ENCODE data around the gene PEX12.
"Not testable (repeated sequence)": the region's sequence is repeated elsewhere in the genome, so short reads cannot be mapped to it uniquely, and the experiment has no call there.

DNA sequence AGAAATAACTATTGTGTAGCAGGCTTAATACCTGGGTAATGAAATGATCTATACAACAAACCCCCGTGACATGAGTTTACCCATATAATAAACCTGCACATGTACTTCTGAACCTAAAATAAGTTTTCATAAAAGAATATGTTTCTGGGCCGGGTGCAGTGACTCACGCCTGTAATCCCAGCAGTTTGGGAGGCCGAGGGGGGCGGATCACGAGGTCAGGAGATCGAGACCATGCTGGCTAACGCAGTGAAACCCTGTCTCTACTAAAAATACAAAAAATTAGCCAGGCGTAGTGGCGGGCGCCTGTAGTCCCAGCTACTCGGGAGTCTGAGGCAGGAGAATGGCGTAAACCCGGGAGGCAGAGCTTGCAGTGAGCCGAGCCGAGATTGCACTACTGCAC is 15.2 kb downstream of the PEX12 start:
- TF ChIP-seq ZNF138 (tag by site-specific recombination; IDR thresholded peaks at IDR 0.05; ENCODE audit: borderline replicate concordance); ZNF175 (tag by site-specific recombination; IDR thresholded peaks at IDR 0.05); ZBTB8A (tag by site-specific recombination; IDR thresholded peaks at IDR 0.05); ZNF660 (tag by site-specific recombination; IDR thresholded peaks at IDR 0.05); ZNF624 (tag by site-specific recombination; IDR thresholded peaks at IDR 0.05); ZNF23 (tag by site-specific recombination; IDR thresholded peaks at IDR 0.05; ENCODE audit: borderline replicate concordance): not testable (repeated sequence)
- TF ChIP-seq, protein P1, sequence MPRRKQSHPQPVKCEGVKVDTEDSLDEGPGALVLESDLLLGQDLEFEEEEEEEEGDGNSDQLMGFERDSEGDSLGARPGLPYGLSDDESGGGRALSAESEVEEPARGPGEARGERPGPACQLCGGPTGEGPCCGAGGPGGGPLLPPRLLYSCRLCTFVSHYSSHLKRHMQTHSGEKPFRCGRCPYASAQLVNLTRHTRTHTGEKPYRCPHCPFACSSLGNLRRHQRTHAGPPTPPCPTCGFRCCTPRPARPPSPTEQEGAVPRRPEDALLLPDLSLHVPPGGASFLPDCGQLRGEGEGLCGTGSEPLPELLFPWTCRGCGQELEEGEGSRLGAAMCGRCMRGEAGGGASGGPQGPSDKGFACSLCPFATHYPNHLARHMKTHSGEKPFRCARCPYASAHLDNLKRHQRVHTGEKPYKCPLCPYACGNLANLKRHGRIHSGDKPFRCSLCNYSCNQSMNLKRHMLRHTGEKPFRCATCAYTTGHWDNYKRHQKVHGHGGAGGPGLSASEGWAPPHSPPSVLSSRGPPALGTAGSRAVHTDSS (tag by site-specific recombination; IDR thresholded peaks at IDR 0.05): not testable (repeated sequence)
- TF ChIP-seq, protein P2, sequence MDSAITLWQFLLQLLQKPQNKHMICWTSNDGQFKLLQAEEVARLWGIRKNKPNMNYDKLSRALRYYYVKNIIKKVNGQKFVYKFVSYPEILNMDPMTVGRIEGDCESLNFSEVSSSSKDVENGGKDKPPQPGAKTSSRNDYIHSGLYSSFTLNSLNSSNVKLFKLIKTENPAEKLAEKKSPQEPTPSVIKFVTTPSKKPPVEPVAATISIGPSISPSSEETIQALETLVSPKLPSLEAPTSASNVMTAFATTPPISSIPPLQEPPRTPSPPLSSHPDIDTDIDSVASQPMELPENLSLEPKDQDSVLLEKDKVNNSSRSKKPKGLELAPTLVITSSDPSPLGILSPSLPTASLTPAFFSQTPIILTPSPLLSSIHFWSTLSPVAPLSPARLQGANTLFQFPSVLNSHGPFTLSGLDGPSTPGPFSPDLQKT (IDR thresholded peaks at IDR 0.05; ENCODE audit: borderline replicate concordance, low read depth, low read length): not testable (repeated sequence)
- TF ChIP-seq, protein P3, sequence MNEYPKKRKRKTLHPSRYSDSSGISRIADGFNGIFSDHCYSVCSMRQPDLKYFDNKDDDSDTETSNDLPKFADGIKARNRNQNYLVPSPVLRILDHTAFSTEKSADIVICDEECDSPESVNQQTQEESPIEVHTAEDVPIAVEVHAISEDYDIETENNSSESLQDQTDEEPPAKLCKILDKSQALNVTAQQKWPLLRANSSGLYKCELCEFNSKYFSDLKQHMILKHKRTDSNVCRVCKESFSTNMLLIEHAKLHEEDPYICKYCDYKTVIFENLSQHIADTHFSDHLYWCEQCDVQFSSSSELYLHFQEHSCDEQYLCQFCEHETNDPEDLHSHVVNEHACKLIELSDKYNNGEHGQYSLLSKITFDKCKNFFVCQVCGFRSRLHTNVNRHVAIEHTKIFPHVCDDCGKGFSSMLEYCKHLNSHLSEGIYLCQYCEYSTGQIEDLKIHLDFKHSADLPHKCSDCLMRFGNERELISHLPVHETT (tag by site-specific recombination; IDR thresholded peaks at IDR 0.05): not testable (repeated sequence)
- TF ChIP-seq, protein P4, sequence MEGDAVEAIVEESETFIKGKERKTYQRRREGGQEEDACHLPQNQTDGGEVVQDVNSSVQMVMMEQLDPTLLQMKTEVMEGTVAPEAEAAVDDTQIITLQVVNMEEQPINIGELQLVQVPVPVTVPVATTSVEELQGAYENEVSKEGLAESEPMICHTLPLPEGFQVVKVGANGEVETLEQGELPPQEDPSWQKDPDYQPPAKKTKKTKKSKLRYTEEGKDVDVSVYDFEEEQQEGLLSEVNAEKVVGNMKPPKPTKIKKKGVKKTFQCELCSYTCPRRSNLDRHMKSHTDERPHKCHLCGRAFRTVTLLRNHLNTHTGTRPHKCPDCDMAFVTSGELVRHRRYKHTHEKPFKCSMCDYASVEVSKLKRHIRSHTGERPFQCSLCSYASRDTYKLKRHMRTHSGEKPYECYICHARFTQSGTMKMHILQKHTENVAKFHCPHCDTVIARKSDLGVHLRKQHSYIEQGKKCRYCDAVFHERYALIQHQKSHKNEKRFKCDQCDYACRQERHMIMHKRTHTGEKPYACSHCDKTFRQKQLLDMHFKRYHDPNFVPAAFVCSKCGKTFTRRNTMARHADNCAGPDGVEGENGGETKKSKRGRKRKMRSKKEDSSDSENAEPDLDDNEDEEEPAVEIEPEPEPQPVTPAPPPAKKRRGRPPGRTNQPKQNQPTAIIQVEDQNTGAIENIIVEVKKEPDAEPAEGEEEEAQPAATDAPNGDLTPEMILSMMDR (tag by site-specific recombination; IDR thresholded peaks at IDR 0.05): not testable (repeated sequence)
- TF ChIP-seq, protein P5, sequence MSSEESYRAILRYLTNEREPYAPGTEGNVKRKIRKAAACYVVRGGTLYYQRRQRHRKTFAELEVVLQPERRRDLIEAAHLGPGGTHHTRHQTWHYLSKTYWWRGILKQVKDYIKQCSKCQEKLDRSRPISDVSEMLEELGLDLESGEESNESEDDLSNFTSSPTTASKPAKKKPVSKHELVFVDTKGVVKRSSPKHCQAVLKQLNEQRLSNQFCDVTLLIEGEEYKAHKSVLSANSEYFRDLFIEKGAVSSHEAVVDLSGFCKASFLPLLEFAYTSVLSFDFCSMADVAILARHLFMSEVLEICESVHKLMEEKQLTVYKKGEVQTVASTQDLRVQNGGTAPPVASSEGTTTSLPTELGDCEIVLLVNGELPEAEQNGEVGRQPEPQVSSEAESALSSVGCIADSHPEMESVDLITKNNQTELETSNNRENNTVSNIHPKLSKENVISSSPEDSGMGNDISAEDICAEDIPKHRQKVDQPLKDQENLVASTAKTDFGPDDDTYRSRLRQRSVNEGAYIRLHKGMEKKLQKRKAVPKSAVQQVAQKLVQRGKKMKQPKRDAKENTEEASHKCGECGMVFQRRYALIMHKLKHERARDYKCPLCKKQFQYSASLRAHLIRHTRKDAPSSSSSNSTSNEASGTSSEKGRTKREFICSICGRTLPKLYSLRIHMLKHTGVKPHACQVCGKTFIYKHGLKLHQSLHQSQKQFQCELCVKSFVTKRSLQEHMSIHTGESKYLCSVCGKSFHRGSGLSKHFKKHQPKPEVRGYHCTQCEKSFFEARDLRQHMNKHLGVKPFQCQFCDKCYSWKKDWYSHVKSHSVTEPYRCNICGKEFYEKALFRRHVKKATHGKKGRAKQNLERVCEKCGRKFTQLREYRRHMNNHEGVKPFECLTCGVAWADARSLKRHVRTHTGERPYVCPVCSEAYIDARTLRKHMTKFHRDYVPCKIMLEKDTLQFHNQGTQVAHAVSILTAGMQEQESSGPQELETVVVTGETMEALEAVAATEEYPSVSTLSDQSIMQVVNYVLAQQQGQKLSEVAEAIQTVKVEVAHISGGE (tag by site-specific recombination; conservative IDR thresholded peaks at IDR 0.05; ENCODE audit: low read depth): not testable (repeated sequence)
- TF ChIP-seq, protein P6, sequence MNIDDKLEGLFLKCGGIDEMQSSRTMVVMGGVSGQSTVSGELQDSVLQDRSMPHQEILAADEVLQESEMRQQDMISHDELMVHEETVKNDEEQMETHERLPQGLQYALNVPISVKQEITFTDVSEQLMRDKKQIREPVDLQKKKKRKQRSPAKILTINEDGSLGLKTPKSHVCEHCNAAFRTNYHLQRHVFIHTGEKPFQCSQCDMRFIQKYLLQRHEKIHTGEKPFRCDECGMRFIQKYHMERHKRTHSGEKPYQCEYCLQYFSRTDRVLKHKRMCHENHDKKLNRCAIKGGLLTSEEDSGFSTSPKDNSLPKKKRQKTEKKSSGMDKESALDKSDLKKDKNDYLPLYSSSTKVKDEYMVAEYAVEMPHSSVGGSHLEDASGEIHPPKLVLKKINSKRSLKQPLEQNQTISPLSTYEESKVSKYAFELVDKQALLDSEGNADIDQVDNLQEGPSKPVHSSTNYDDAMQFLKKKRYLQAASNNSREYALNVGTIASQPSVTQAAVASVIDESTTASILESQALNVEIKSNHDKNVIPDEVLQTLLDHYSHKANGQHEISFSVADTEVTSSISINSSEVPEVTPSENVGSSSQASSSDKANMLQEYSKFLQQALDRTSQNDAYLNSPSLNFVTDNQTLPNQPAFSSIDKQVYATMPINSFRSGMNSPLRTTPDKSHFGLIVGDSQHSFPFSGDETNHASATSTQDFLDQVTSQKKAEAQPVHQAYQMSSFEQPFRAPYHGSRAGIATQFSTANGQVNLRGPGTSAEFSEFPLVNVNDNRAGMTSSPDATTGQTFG (tag by site-specific recombination; IDR thresholded peaks at IDR 0.05; ENCODE audit: borderline replicate concordance): not testable (repeated sequence)
